HEK293 (cell line): Measurements from ENCODE around the gene BMP6.
A peak's percentile ranks its signal among the peaks of the same experiment; 100 is the strongest.

ENCODE experiments used
- CTCF ChIA-PET: fragments of 350-600 bp; formaldehyde crosslinking; extraction: SDS; loops from one replicate; lab custom pipeline; 2021; ENCODE audit warnings: antibody characterized with exemption; lab: Yijun Ruan, JAX
- POLR2A ChIA-PET: fragments of 300-600 bp; formaldehyde crosslinking; extraction: SDS; loops from one replicate; lab custom pipeline; 2020; ENCODE audit warnings: antibody characterized with exemption, inconsistent platforms; lab: Yijun Ruan, JAX
- H3K27ac ChIP-seq: fragments of 200-500 bp; sonication (Bioruptor generic); 2 replicates; pipeline ENCODE4 v1.5.1; 2014; ENCODE audit warnings: low read depth, low read length, control low read depth, inconsistent platforms; ENCODE audit errors: extremely low read depth
- H3K36me3 ChIP-seq, 2 experiments: fragments of 200-500 bp in 1 of 2; sonication (Bioruptor generic) in 1 of 2; 1 replicate in 1 of 2; 2 replicates in 1 of 2; pipeline ENCODE4 v1.5.1; 2014 to 2017; ENCODE audit warnings: inconsistent platforms in 2 of 2, low read length in 2 of 2; ENCODE audit not compliant: control insufficient read depth in 2 of 2, insufficient read depth in 1 of 2
- H3K4me1 ChIP-seq: fragments of 200-500 bp; sonication (Bioruptor generic); 2 replicates; pipeline ENCODE4 v1.5.1; 2014; ENCODE audit warnings: mild to moderate bottlenecking, low read length, inconsistent platforms; ENCODE audit not compliant: control insufficient read depth, insufficient read depth
- H3K4me3 ChIP-seq: 2 replicates; pipeline ENCODE4 v1.5.1; 2011; ENCODE audit warnings: low read depth, mild to moderate bottlenecking, control low read depth, low read length, moderate library complexity
- H3K9me3 ChIP-seq: fragments of 200-500 bp; sonication (Bioruptor generic); 2 replicates; pipeline ENCODE4 v1.5.1; 2014; ENCODE audit warnings: low read depth, low read length, inconsistent platforms; ENCODE audit not compliant: control insufficient read depth, insufficient read depth
- GLI2 ChIP-seq: fragments of 450-650 bp; formaldehyde crosslinking; IDR thresholded peaks from 2 replicates; pipeline ENCODE4; 2017; ENCODE audit warnings: missing biosample characterization, missing genetic modification characterization, low read depth, borderline replicate concordance
- HOXD13 ChIP-seq: sonication (generic); formaldehyde crosslinking; IDR thresholded peaks from 2 replicates; pipeline ENCODE4 v1.8.0; 2022; ENCODE audit warnings: missing genetic modification reagents, borderline replicate concordance
- KLF10 ChIP-seq: fragments of 450-650 bp; IDR thresholded peaks from 2 replicates; pipeline ENCODE4 v1.5.1; 2018; ENCODE audit warnings: missing biosample characterization, mild to moderate bottlenecking, missing genetic modification characterization
- MEIS1 ChIP-seq: sonication (generic); formaldehyde crosslinking; IDR thresholded peaks from 2 replicates; pipeline ENCODE4 v1.8.1; 2022; ENCODE audit warnings: missing genetic modification reagents, mild to moderate bottlenecking, borderline replicate concordance
- SCRT2 ChIP-seq: fragments of 450-650 bp; formaldehyde crosslinking; IDR thresholded peaks from 2 replicates; pipeline ENCODE4 v1.5.1; 2016; ENCODE audit warnings: missing biosample characterization, missing genetic modification characterization
- SP7 ChIP-seq: fragments of 450-650 bp; formaldehyde crosslinking; IDR thresholded peaks from 2 replicates; pipeline ENCODE4 v1.5.1; 2016; ENCODE audit warnings: missing biosample characterization, missing genetic modification characterization
- ZBTB1 ChIP-seq: fragments of 450-650 bp; formaldehyde crosslinking; IDR thresholded peaks from 2 replicates; pipeline ENCODE4 v1.5.1; 2016; ENCODE audit warnings: missing biosample characterization, missing genetic modification characterization
- ZBTB21 ChIP-seq: fragments of 450-650 bp; formaldehyde crosslinking; IDR thresholded peaks from 2 replicates; pipeline ENCODE4 v1.5.1; 2017; ENCODE audit warnings: missing biosample characterization, missing genetic modification characterization
- ZNF114 ChIP-seq: fragments of 450-650 bp; formaldehyde crosslinking; IDR thresholded peaks from 2 replicates; pipeline ENCODE4 v1.5.0; 2017; ENCODE audit warnings: missing biosample characterization, missing genetic modification characterization
- ZNF211 ChIP-seq: fragments of 450-650 bp; formaldehyde crosslinking; IDR thresholded peaks from 2 replicates; pipeline ENCODE4 v1.5.1; 2016; ENCODE audit warnings: low read depth, missing biosample characterization, missing genetic modification characterization
- ZNF416 ChIP-seq: fragments of 450-650 bp; formaldehyde crosslinking; IDR thresholded peaks from 2 replicates; pipeline ENCODE4 v1.5.1; 2016; ENCODE audit warnings: missing biosample characterization, missing genetic modification characterization
- ZNF585B ChIP-seq: fragments of 450-650 bp; formaldehyde crosslinking; IDR thresholded peaks from 2 replicates; pipeline ENCODE4 v1.5.1; 2016; ENCODE audit warnings: missing biosample characterization, missing genetic modification characterization
- ZNF76 ChIP-seq: fragments of 450-650 bp; formaldehyde crosslinking; IDR thresholded peaks from 2 replicates; pipeline ENCODE4; 2016; ENCODE audit warnings: low read depth, missing biosample characterization, missing genetic modification characterization, borderline replicate concordance
- TF ChIP-seq, protein P1 (sequence below): fragments of 450-650 bp; formaldehyde crosslinking; IDR thresholded peaks from 2 replicates; pipeline ENCODE4 v1.5.1; 2016; ENCODE audit warnings: missing biosample characterization, missing genetic modification characterization, borderline replicate concordance
- TF ChIP-seq, protein P2 (sequence below): fragments of 450-650 bp; formaldehyde crosslinking; IDR thresholded peaks from 2 replicates; pipeline ENCODE4 v1.5.1; 2016; ENCODE audit warnings: missing biosample characterization, missing genetic modification characterization, low read depth

BMP6 gene

DNA sequence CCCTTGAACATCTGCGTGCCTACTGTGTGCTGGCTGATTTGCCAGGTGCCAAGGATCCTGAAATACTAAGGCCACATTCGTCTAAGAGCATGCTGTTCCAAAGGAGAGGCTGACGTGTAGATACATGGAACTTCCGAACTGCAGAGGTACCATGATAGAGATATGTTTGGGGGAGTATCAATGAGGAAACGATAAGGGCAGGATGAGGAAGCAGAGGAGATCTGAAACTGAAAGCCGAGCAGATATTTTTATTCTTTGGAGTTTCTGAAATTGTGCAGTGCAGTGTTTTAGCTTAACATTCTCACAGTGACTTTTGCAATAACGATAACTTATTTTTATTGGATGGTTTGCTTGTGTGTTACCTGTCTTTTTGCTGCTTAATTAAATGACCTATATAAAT, 24.3 kb downstream of the BMP6 start (continued):
- TF ChIP-seq, protein P1, sequence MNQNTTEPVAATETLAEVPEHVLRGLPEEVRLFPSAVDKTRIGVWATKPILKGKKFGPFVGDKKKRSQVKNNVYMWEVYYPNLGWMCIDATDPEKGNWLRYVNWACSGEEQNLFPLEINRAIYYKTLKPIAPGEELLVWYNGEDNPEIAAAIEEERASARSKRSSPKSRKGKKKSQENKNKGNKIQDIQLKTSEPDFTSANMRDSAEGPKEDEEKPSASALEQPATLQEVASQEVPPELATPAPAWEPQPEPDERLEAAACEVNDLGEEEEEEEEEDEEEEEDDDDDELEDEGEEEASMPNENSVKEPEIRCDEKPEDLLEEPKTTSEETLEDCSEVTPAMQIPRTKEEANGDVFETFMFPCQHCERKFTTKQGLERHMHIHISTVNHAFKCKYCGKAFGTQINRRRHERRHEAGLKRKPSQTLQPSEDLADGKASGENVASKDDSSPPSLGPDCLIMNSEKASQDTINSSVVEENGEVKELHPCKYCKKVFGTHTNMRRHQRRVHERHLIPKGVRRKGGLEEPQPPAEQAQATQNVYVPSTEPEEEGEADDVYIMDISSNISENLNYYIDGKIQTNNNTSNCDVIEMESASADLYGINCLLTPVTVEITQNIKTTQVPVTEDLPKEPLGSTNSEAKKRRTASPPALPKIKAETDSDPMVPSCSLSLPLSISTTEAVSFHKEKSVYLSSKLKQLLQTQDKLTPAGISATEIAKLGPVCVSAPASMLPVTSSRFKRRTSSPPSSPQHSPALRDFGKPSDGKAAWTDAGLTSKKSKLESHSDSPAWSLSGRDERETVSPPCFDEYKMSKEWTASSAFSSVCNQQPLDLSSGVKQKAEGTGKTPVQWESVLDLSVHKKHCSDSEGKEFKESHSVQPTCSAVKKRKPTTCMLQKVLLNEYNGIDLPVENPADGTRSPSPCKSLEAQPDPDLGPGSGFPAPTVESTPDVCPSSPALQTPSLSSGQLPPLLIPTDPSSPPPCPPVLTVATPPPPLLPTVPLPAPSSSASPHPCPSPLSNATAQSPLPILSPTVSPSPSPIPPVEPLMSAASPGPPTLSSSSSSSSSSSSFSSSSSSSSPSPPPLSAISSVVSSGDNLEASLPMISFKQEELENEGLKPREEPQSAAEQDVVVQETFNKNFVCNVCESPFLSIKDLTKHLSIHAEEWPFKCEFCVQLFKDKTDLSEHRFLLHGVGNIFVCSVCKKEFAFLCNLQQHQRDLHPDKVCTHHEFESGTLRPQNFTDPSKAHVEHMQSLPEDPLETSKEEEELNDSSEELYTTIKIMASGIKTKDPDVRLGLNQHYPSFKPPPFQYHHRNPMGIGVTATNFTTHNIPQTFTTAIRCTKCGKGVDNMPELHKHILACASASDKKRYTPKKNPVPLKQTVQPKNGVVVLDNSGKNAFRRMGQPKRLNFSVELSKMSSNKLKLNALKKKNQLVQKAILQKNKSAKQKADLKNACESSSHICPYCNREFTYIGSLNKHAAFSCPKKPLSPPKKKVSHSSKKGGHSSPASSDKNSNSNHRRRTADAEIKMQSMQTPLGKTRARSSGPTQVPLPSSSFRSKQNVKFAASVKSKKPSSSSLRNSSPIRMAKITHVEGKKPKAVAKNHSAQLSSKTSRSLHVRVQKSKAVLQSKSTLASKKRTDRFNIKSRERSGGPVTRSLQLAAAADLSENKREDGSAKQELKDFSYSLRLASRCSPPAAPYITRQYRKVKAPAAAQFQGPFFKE (tag by site-specific recombination): no peak
- TF ChIP-seq KLF10 (tag by site-specific recombination) (no peak), ZNF76 (tag by site-specific recombination) (no peak), MEIS1 (CRISPR knock-in tag) (no peak)
- TF ChIP-seq, all 188 proteins: peak for 0

DNA sequence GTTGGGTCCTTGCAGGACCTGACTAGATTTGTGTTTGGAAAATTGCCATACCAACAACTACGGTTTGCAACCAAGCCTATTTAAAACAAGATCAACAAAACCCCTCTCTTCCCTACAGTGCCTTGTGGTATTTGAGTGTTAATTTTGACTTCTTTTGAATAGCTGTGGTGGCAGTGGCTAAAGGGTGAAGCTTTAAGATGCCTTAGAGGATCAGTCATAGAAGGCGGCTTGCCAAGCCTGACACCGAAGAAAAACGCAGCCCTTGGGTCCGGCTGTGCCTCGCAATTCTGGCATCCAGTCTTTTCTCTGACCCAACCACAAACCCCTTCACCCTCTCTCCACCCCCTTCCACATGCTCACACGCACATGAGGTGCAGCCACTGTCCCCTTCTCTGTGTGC, 32.6 kb downstream of the BMP6 start:
- TF ChIP-seq ZNF585B (tag by site-specific recombination) (no peak), HOXD13 (CRISPR knock-in tag) (no peak), SP7 (tag by site-specific recombination) (no peak), ZNF114 (tag by site-specific recombination) (no peak)
- POLR2A ChIA-PET: no interaction called here

DNA sequence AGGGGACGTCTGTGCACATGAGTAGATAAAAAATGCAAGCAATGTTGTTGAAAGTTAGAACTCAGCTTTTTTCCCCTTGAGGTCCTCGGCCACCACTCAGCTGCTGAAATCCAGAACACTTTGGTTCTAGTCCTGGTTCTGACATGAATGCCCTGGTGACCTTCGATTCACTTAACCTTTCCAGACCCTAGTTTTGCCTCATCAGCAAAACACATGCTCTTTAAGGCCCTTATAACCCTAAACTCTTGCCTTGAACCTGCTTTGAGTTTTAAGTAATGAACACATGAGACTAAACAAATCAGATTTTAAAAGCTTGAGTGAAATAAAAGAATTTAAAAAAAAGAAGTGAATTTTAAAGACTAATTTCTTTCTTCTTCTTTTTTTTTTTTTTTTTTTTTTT, 33.4 kb downstream of the BMP6 start:
- ChIA-PET POLR2A (interaction anchor here (0.7 kb wide), 1 partner anchor 21 kb away, joined by 3 read pairs; no protein-coding TSS in a partner anchor), CTCF (interaction anchor here (0.9 kb wide), 1 partner anchor 11 kb away, joined by 3 read pairs; no protein-coding TSS in a partner anchor)
- no peaks in the 10 kb centered on the region for H3K4me1 ChIP-seq
- H3K4me3 ChIP-seq: no peak overlapping the region
- TF ChIP-seq GLI2: no peak
- TF ChIP-seq ZNF416: no peak
- TF ChIP-seq, protein P2, sequence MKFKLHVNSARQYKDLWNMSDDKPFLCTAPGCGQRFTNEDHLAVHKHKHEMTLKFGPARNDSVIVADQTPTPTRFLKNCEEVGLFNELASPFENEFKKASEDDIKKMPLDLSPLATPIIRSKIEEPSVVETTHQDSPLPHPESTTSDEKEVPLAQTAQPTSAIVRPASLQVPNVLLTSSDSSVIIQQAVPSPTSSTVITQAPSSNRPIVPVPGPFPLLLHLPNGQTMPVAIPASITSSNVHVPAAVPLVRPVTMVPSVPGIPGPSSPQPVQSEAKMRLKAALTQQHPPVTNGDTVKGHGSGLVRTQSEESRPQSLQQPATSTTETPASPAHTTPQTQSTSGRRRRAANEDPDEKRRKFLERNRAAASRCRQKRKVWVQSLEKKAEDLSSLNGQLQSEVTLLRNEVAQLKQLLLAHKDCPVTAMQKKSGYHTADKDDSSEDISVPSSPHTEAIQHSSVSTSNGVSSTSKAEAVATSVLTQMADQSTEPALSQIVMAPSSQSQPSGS (tag by site-specific recombination): no peak
- TF ChIP-seq ZNF211 (tag by site-specific recombination): no peak
- no peak for TF ChIP-seq ZBTB1 (tag by site-specific recombination)
- H3K36me3 ChIP-seq: no peaks in the 10 kb centered on the region
- no peak overlapping the region for H3K27ac ChIP-seq
- H3K9me3 ChIP-seq: no peaks in the 10 kb centered on the region

More for the DNA sequence above, 32.6 kb downstream of the BMP6 start:
- Histone ChIP-seq H3K36me3 (no peaks in the 10 kb centered on the region), H3K9me3 (no peaks in the 10 kb centered on the region), H3K4me1 (no peaks in the 10 kb centered on the region), H3K4me3 (no peak overlapping the region), H3K27ac (no peak overlapping the region)
- CTCF ChIA-PET: interaction anchor here (0.9 kb wide), 1 partner anchor 10 kb away, joined by 3 read pairs; no protein-coding TSS in a partner anchor

DNA sequence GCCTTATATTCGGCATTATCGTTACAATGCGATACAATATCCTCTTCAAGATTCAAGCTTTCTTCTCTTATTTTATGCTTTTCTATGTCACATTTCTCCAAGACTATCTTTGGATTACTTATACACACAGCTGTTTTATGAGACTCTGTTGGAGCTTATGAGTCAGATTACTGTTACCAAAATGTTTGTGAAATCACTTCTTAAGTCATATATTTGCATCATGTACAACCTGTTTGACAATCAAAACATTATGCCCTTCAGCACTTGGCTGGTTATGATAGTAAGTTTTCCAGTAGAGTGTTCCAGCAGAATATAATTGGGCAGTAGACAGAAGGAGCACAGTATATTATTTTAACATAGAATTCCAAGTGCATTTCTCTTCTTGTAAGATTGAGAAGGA, 35.2 kb downstream of the BMP6 start:
- H3K36me3 ChIP-seq: no peaks in the 10 kb centered on the region
- ChIA-PET CTCF (interaction anchor here (1.2 kb wide), 1 partner anchor 32 kb away, joined by 3 read pairs; no protein-coding TSS in a partner anchor), POLR2A (no interaction called here)

More for the DNA sequence above, 35.2 kb downstream of the BMP6 start:
- TF ChIP-seq ZBTB21 (no peak), SCRT2 (tag by site-specific recombination) (peak; percentile 65)
- H3K27ac ChIP-seq: no peak overlapping the region
- no peak overlapping the region for H3K4me3 ChIP-seq
- no peaks in the 10 kb centered on the region for H3K4me1 ChIP-seq
- no peaks in the 10 kb centered on the region for H3K9me3 ChIP-seq
